ENCODE data around the gene WFDC2.

WFDC2 gene

DNA sequence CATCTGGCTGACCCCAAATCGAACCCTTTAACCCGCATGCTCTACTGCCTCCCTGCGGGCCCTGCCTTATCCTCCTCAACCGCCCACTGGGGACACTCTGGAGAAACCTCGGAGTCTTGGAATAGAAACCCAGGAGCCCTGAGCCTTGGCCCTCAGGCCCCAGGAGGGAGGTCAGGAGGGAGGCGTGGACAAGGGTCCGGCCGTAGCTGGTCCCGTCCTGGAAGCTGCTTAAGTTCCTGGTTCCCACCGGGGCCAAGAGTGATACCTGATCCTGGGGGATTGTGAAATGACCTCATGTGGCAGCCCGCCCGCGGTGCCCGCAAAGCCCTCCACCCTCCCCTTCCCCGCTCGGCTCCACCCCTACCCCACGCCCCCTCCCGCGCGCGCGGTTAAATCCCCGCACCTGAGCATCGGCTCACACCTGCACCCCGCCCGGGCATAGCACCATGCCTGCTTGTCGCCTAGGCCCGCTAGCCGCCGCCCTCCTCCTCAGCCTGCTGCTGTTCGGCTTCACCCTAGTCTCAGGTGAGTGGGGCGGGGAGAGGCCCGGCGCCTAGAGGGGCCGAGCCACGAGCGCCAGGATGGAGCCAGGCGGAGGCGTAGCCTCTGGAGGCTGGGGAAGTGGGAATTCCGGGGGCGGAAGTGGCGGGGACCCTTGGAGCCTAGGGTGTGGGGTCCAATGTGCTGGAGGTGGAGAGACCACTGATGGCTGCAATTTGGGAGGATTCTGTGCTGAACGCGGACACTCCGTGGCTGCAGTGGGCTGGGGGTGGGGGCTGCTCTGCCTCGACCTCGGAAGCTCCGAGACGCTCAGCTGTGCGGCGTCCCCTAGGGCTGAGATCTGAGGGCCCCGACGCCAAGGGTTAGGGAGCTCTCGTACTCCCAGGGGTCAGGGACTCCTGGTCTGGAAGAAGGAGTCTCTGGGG lies at the start of gene WFDC2:
TSS of gene WFDC2 (plus strand) at position 418 of the 926 bp plus-strand sequence. CDS start at position 447, 29 bp downstream.
- no peak for DNase-seq

DNA sequence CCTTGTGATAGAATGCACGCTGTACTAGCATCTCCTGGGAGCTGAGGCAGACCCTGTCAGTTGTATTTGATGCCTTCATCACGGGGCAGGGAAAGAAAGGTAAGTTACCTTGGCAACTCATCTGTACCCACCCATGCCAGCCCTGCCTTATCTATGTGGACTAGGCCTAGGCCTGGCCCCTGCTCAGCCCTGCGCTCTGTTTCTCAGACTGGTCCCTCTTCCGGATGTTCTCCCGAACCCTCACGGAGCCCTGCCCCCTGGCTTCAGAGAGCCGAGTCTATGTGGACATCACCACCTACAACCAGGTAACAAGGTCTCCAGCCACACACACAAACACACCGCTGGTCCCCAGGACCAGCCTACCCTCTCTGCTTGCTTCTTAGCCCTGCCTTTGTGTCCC lies 49.4 kb upstream of the WFDC2 start:
- DNase-seq: no peak

GRCh38 chr20:45423700-45424099 lies 45.9 kb upstream of the WFDC2 start:
- DNase-seq: no peak

DNA sequence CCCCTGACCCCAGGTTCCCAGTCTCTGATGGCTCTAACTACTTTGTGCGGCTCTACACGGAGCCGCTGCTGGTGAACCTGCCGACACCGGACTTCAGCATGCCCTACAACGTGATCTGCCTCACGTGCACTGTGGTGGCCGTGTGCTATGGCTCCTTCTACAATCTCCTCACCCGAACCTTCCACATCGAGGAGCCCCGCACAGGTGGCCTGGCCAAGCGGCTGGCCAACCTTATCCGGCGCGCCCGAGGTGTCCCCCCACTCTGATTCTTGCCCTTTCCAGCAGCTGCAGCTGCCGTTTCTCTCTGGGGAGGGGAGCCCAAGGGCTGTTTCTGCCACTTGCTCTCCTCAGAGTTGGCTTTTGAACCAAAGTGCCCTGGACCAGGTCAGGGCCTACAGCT lies 44.0 kb upstream of the WFDC2 start:
- DNase-seq: no peak

GRCh38 chr20:45426320-45427016 lies 43.1 kb upstream of the WFDC2 start:
- no peak for DNase-seq

DNA sequence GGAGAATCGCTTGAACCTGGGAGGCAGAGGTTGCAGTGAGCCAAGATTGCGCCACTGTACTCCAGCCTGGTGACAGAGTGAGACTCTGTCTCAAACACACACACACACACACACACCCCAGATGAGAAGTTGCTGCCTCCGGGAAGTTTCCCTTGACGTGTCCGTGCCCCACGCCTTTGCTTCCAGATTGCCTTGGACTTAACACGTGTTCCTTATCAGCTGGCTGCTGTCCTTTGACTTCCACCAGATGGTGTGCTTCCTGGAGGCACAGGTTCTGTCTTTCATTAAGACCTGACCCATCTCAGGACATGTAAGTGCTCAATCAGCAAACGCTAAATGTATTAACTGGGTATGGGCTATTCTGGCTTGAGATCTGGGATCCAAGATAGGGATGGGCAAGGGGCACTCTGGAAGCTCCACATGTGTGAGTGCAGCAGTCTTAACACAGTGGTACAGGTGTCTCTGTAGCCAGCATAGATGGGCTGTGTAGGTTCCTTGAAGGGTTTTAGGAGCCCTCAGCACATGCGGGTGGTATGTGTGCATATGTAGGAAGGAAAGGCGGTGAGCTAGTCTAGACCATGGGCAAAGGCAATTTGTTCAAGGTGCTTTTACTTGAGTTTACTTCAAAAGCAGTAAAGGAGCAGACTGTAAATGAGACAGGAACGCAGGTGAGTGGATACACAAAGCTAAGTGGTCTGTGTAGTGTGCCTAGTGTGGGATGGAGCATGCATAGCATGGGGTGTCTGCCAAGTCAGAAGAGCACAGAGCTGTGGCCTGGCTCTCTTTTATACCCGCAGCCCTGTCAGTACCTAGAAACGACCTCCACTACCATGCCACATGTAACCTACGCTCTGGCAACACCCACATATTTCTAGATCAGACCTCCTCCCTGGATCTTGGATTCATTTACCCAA lies 42.1 kb upstream of the WFDC2 start:
- no peak for DNase-seq

DNA sequence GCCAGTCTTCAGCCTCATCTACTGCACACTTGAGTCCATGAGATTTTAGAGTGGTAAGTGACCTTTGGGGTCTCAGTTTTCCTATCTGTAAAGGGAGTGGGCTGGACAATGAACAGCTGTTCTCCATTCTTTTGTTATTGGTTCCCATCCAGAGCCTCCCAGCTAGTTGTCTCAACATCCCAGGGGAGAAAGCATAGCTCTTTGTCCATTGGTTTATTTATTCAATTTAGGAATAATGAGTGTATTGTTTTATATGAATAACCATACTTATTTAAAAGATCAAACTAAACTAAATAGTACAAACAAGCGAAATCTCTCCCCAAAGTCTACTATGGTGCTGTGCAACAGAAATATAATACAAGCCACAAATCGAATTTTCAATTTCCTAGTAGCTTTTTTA lies 39.9 kb upstream of the WFDC2 start:
- DNase-seq: no peak

- DNase-seq: no peak
These were observed 37.3 kb upstream of the WFDC2 start for GRCh38 chr20:45432294-45432693.

DNA sequence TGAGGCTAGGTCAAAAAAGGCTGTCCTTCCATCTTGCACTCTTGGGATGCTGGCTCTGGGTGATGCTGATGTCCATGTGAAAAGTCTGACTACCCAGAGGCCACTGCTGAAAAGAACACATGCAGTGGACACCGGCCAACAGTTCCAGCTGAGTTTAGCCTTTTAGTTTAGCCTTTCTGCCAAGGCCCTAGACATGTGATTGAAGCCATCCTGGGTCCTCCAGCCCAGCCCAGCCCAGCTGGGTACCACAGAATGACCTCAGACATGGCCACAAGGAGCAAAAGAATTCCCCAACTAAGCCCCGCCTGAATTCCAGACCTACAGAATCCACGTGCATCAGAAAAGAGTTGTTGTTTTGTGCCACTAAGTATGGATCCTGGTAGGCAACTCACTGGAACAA lies 36.2 kb upstream of the WFDC2 start:
- DNase-seq: no peak

GRCh38 chr20:45433976-45434375 lies 35.6 kb upstream of the WFDC2 start:
- DNase-seq: no peak

DNA sequence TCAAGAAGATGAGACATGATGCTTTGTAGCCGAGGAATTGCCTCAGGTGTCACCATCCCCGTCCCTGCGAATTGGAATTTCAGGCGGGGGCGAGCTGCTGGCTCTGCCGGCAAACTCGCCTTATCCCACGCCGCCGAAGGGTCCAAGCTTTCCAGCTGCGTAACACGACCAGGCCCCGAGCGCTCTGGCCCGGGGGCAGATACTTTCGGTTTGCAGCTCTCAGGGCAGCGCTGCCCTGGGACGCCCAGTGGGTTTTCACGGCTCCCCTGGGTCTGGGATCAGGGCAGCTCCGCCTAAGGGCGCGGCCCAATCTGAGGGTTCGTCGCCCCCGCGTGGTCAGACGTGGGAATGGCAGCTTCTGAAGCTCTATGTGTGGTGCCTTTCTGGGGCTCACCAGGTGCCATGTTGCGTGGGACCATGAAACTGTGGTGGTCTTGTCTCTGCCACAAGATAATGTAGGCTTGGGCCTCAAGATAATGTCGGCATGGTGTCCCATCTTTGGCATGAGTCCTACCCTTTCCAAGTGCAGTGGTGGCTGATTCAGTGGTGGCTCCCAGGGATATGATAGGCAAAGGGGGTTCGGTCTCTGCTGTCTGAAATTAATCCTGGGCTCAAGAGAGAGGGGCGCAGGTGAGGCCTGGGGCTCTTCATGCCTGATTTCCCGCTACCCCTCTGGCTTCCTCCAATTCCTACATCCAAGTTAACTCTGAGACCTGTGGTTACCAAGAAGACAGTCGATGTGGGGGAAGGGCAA lies 32.6 kb upstream of the WFDC2 start:
- peak; percentile 96 for DNase-seq

DNA sequence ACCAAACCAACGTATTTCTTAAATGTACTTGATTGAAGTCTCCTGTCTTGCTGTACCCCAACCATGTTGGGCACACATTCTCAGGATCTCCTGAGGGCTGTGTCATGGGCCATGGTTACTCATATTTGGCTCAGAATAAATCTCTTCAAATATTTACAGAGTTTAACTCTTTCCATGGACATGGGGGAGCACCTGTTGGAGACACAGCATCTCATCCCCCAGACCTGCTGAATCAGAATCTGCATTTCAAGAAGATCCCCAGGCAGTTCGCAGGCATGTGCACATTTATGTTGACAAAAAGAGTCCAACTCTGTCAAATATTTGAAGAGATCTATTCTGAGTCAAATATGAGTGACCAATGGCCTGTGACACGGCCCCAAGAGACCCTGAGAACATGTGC lies 29.1 kb upstream of the WFDC2 start:
- DNase-seq: no peak

DNA sequence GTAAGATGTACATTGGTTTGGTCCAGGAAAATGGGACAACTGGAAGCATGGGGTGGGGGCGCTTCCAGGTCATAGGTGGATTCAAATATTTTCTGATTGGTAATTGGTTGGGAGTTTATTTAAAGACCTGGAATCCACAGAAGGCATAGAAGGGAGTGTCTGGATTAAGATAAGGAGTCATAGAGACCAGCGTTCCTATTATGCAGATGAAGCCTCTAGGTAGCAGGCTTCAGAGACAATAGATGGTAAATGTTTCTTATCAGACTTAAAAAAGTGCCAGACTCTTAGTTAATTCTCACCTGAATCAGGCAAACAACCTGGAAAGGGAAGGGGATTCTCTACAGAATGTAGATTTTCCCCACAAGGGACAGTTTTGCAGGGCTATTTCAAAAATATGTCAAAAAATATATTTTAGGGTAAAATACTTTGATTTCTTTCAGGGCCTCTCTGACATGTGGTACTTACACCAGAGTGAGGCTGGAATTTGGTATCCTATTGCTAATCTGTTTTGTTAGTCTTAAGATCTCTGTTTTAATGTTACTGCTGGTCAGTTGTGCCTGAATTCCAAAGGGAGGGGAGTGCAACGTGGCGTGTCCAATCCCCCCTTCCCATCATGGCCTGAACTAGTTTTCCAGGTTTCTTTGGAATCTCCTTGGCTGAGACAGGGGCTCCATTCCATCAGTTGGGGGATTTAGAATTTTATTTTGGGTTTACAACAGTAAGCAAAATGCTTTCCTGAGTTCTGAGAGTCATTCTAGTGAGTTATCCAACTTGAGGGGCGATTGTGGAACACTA lies 28.5 kb upstream of the WFDC2 start:
- DNase-seq: no peak

DNA sequence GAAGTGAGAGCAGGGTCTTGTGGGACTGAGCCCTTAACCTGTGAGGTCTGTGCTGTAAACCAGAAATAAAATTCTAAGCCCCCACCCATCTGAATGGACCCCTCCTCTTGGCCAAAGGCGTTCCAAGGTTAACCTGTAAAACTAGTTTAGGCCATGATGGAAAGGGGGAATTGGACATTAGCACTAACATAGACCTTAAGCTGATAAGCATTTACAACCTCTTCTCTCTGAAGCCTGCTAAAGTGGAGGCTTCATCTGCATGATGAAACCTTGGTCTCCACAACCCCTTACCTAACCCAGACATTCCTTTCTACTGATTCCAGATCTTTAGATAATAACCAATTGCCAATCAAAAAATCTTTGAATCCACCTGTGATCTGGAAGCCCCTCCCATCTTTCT lies 27.8 kb upstream of the WFDC2 start:
- no peak for DNase-seq

DNA sequence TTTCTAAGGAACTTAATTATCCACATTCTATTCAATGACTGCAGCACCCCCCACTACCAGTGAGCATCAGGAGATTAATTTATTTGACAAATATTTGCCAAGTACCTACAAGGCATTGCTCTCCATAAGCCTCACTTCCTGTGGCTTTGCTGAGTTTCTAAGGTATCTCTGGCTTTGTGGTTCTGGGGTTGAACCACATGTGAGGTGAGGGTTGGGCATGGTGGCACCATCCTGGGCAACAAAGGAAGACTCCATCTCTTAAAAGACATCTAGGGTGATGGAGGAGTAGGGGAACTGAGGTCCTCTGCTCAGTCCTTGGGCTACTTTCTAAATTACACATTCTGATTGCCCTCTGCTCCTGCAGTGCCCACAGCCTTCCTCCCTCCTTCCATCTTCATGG lies 25.5 kb upstream of the WFDC2 start:
- DNase-seq: no peak

- DNase-seq: no peak
These were observed 23.6 kb upstream of the WFDC2 start for GRCh38 chr20:45445805-45446562.

DNA sequence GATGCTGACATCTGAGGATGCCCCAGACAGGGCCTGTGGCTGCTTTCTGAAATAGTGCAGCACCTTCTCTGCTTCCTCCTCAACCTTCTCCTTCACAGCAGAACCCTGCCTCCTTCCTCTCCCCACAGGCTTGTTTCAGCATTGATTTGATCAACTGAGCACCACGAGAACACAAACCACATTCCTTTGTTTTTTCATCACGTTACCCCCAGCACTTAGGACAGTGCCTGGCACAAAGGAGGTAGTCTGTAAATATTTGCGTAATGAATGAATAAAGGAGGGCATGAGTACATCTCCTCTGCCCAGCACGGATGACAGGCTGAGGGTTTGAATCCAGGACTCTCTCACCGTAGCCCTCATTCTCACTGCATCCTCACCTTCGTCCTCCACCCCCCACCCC lies 21.3 kb upstream of the WFDC2 start:
- no peak for DNase-seq

- no peak for DNase-seq
These were observed 20.0 kb upstream of the WFDC2 start for GRCh38 chr20:45449528-45449927.

DNA sequence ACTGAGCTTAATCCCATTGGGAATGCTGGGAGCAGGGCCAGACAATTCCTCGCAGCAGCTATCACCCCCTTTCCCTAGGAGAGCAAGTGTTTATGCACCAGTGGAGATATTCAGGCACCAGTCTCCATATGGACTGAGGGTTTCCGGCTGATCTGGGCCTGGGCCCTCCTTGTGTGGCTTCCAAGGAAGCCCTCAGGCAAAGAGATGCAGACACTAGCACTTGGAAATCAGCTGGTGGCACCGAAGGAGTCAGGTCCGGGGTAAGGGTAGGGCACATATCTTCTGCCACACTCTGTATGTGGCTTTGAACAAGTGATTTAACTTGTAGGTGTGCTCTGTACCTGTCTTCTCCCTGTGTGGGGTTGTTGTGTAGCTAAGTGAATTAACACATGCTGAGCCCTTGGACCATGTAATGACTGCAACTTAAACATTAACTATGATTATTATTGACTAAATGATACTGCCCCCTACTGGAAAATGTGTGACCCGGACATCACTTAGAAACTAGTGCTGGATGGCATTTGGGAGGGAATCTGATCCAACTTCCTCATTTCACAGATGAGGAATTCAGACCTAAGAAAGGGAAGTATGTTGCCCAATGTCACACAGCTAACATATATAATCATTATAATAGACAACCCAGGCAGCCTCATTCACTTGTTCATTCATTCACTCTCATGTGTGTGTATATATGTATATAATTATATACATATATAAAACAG lies 19.3 kb upstream of the WFDC2 start:
- no peak for DNase-seq

DNA sequence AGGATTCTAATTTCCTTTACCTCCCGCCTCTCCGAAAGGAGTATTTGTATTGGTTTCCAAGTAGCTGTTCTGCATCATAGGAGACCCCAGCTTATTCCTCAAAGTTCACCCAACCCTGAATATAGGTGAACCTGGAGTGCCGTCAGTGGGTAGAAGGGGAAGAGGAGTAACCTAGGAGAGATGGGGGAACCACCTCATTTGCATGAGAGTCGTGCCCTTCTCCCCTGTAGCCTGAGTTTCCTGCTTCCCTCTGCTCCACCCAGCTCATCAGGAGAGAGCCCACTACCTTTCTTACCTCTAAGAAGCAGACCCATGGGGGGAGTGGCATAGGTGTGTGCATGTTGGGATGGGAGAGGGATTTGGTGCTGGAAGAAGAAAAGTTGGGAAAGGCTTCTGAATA lies 17.3 kb upstream of the WFDC2 start:
- DNase-seq: no peak
